Duodenal mucosa (tissue), 2 donors: Measurements from ENCODE around the gene SIM2.

Source experiments
- H3K27ac ChIP-seq: one replicate; pipeline ENCODE4 v1.7.0; 2013; ENCODE audit warnings: low read depth, low read length
- H3K27me3 ChIP-seq, 2 donors: one replicate each; pipeline ENCODE4 v1.7.0; 2013; ENCODE audit warnings: low read length in 2 of 2, control low read depth in 1 of 2; ENCODE audit not compliant: insufficient read depth in 2 of 2, control insufficient read depth in 1 of 2
- H3K36me3 ChIP-seq, 2 donors: one replicate each; pipeline ENCODE4 v1.7.0; 2013; ENCODE audit warnings: low read length in 2 of 2, control low read depth in 1 of 2; ENCODE audit not compliant: insufficient read depth in 2 of 2, control insufficient read depth in 1 of 2
- H3K4me1 ChIP-seq, 2 donors: one replicate each; pipeline ENCODE4 v1.7.0; 2013; ENCODE audit warnings: low read length in 2 of 2, control low read depth in 1 of 2; ENCODE audit not compliant: insufficient read depth in 2 of 2, control insufficient read depth in 1 of 2
- H3K4me3 ChIP-seq, 2 donors: one replicate each; pipeline ENCODE4 v1.7.0; 2013; ENCODE audit warnings: low read length in 2 of 2, low read depth in 1 of 2
- H3K9ac ChIP-seq, 2 donors: one replicate each; pipeline ENCODE4 v1.7.0; 2013; ENCODE audit warnings: low read length in 2 of 2, low read depth in 1 of 2
- H3K9me3 ChIP-seq, 2 donors: one replicate each; pipeline ENCODE4 v1.7.0; 2013; ENCODE audit warnings: low read length in 2 of 2, control low read depth in 1 of 2; ENCODE audit not compliant: control insufficient read depth in 1 of 2

SIM2 gene

GRCh38 chr21:36780861-36781260, 81.9 kb downstream of the SIM2 start:
- no peaks in the 10 kb centered on the region for H3K9me3 ChIP-seq
- no peak overlapping the region for H3K4me3 ChIP-seq
- H3K36me3 ChIP-seq = no peaks in the 10 kb centered on the region
- H3K27me3 ChIP-seq = no peaks in the 10 kb centered on the region
- H3K9ac ChIP-seq = no peak overlapping the region
- no peak overlapping the region for H3K27ac ChIP-seq
- H3K4me1 ChIP-seq = no peaks in the 10 kb centered on the region

GRCh38 chr21:36783612-36784374, 84.9 kb downstream of the SIM2 start:
- Histone ChIP-seq H3K4me3 (no peak overlapping the region), H3K27me3 (no peaks in the 10 kb centered on the region), H3K27ac (no peak overlapping the region), H3K4me1 (no peaks in the 10 kb centered on the region), H3K36me3 (no peaks in the 10 kb centered on the region), H3K9ac (no peak overlapping the region), H3K9me3 (no peaks in the 10 kb centered on the region)

- Histone ChIP-seq H3K36me3 (no peaks in the 10 kb centered on the region), H3K9ac (no peak overlapping the region), H3K9me3 (no peaks in the 10 kb centered on the region), H3K4me1 (no peaks in the 10 kb centered on the region), H3K4me3 (no peak overlapping the region), H3K27me3 (no peaks in the 10 kb centered on the region), H3K27ac (no peak overlapping the region)
Measured at GRCh38 chr21:36784947-36785346, 86.0 kb downstream of the SIM2 start.

GRCh38 chr21:36785615-36786014, 86.7 kb downstream of the SIM2 start:
- H3K9ac ChIP-seq = no peak overlapping the region
- no peaks in the 10 kb centered on the region for H3K27me3 ChIP-seq
- no peaks in the 10 kb centered on the region for H3K36me3 ChIP-seq
- H3K27ac ChIP-seq = no peak overlapping the region
- no peaks in the 10 kb centered on the region for H3K9me3 ChIP-seq
- H3K4me1 ChIP-seq = no peaks in the 10 kb centered on the region
- H3K4me3 ChIP-seq = no peak overlapping the region

GRCh38 chr21:36786186-36786585, 87.3 kb downstream of the SIM2 start:
- Histone ChIP-seq H3K9ac (no peak overlapping the region), H3K9me3 (no peaks in the 10 kb centered on the region), H3K36me3 (no peaks in the 10 kb centered on the region), H3K4me1 (no peaks in the 10 kb centered on the region), H3K27me3 (no peaks in the 10 kb centered on the region), H3K4me3 (no peak overlapping the region), H3K27ac (no peak overlapping the region)

- H3K9me3 ChIP-seq = no peaks in the 10 kb centered on the region
- peak overlapping the region in 1 of 2 donors; percentile 32 for H3K9ac ChIP-seq
- H3K36me3 ChIP-seq = no peaks in the 10 kb centered on the region
- no peak overlapping the region for H3K27ac ChIP-seq
- no peaks in the 10 kb centered on the region for H3K27me3 ChIP-seq
- no peaks in the 10 kb centered on the region for H3K4me1 ChIP-seq
- peak overlapping the region; percentile 25 to 61 for H3K4me3 ChIP-seq
Measured at GRCh38 chr21:36788120-36788638, 89.3 kb downstream of the SIM2 start.

GRCh38 chr21:36790616-36791015, 91.7 kb downstream of the SIM2 start:
- Histone ChIP-seq H3K27me3 (no peaks in the 10 kb centered on the region), H3K9me3 (no peaks in the 10 kb centered on the region), H3K9ac (no peak overlapping the region), H3K4me1 (no peaks in the 10 kb centered on the region), H3K4me3 (no peak overlapping the region), H3K36me3 (no peaks in the 10 kb centered on the region), H3K27ac (no peak overlapping the region)

- no peaks in the 10 kb centered on the region for H3K27me3 ChIP-seq
- H3K4me1 ChIP-seq = no peaks in the 10 kb centered on the region
- H3K4me3 ChIP-seq = no peak overlapping the region
- H3K27ac ChIP-seq = no peak overlapping the region
- no peak overlapping the region for H3K9ac ChIP-seq
- no peaks in the 10 kb centered on the region for H3K36me3 ChIP-seq
- H3K9me3 ChIP-seq = peaks cover 0 to 4% of the 10 kb centered on the region in 2 donors
Measured at GRCh38 chr21:36791180-36791579, 92.3 kb downstream of the SIM2 start.

- no peaks in the 10 kb centered on the region for H3K36me3 ChIP-seq
- peaks cover 0 to 5% of the 10 kb centered on the region in 2 donors for H3K9me3 ChIP-seq
- H3K27ac ChIP-seq = no peak overlapping the region
- no peaks in the 10 kb centered on the region for H3K27me3 ChIP-seq
- no peaks in the 10 kb centered on the region for H3K4me1 ChIP-seq
- H3K9ac ChIP-seq = no peak overlapping the region
- no peak overlapping the region for H3K4me3 ChIP-seq
Measured at GRCh38 chr21:36791695-36792470, 93.0 kb downstream of the SIM2 start.

- no peaks in the 10 kb centered on the region for H3K4me1 ChIP-seq
- H3K27ac ChIP-seq = no peak overlapping the region
- H3K9me3 ChIP-seq = peaks cover under 1 to 5% of the 10 kb centered on the region in 2 donors
- no peak overlapping the region for H3K4me3 ChIP-seq
- H3K36me3 ChIP-seq = no peaks in the 10 kb centered on the region
- H3K9ac ChIP-seq = no peak overlapping the region
- H3K27me3 ChIP-seq = no peaks in the 10 kb centered on the region
Measured at GRCh38 chr21:36792505-36792967, 93.6 kb downstream of the SIM2 start.
